GM19324 (cell line): ENCODE data around the gene TMEM198.

ENCODE experiments used
- ATAC-seq: cut with Tn5 transposase; IDR thresholded peaks from one replicate; pipeline ENCODE4 v1.9.1; 2021; ENCODE audit warnings: mild to moderate bottlenecking, moderate library complexity; ENCODE audit not compliant: unreplicated experiment, low FRiP score

Gene TMEM198

GRCh38 chr2:219543596-219544358, at the start of gene TMEM198, which contains the start of gene CHPF:
TSS of gene TMEM198 (plus strand) at chr2:219544028. CDS start at chr2:219544728, 700 bp downstream.
TSS of gene CHPF (minus strand) at chr2:219543809. CDS start at chr2:219543538, 271 bp downstream.
- ATAC-seq, result peak; percentile 80

DNA sequence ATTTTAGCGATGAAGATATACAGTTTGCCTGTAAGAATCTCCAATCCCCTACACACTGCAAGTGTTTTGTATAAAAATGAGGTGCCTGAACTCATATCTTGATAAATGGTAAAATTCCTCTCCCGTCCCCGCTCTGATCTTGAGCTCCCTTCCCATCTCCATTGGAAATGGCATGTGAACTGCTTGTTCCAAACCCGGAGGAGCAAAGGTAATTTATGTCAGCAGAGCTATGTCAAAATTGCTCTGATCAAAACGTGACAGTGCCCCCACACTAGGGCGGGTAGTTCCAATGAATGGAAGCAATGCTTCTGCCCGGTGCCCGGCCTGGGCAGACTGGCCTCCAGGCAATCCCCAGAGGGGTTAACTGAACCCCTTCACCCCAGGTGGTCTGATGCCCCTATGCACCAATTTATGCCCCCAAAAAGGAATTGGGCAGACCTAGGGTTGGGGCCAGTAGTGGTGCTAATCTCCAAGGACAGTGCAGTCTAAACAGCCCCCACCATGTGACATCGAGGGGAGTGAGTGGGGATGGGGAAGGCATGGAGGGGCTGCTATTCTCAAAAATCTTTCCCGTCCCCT, 48.8 kb upstream of the TMEM198 start:
- no peak for ATAC-seq

DNA sequence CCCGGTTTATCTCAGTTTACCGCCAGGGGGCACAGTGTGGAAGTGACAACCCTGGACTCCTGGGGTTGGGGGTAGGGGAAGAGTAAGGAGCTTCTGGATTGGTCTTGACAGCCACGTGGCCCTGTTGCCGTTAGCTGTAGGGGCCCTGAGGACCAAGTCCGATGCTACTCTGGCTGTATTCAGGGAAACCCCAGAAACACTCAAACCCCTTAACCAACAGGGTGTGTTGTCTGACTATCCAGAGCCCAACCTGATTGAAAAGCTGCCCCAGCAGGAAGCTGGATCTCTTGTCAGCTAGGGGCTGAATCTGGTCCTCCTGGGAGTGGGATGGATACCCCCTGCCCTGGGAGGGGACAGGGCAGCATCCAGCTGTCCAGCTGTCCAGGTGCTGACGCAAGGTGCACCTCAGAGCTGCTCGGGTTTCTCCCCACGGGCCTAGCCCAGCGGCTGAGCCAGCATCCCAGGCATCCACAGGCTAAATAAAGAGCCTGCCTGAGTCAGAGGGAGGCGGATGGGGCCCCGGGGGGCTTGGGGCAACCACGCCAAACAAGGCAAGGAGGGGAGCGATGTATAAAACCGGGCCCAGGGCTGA, 48.2 kb upstream of the TMEM198 start:
- ATAC-seq, result no peak

GRCh38 chr2:219496247-219496824, 47.5 kb upstream of the TMEM198 start:
- ATAC-seq, result no peak

DNA sequence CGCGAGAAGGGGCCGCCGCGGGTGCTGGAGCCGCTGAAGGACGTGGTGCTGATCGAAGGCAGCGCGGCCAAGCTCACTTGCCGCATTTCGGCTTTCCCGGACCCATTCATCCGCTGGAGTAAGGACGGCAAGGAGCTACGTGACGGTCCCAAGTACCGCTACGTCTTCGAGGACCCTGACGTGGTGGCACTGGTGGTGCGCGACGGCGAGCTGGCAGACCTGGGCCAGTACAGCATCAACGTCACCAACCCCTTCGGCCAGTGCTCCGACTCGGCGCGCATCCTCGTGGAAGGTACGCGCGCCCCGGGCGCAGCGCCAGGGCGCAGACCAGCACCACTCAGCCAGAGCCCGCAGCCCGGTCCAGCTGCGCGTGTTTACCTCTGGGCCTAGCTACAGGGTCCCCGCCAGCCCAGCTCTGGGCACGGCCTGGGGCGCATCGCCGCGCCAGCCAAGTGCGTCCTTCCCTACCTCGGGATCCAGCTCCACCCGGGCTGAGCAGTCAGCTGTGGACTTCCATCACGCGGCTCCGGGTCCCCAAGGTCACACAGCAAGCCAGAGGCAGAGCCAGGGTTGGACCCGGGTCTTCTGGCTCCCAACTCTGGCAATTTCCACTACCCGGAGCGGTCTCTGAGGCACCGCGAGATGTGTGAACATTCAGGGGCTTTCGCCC, 46.9 kb upstream of the TMEM198 start:
- no peak for ATAC-seq

- ATAC-seq, result no peak
Measured at GRCh38 chr2:219497495-219498279, 46.1 kb upstream of the TMEM198 start.

DNA sequence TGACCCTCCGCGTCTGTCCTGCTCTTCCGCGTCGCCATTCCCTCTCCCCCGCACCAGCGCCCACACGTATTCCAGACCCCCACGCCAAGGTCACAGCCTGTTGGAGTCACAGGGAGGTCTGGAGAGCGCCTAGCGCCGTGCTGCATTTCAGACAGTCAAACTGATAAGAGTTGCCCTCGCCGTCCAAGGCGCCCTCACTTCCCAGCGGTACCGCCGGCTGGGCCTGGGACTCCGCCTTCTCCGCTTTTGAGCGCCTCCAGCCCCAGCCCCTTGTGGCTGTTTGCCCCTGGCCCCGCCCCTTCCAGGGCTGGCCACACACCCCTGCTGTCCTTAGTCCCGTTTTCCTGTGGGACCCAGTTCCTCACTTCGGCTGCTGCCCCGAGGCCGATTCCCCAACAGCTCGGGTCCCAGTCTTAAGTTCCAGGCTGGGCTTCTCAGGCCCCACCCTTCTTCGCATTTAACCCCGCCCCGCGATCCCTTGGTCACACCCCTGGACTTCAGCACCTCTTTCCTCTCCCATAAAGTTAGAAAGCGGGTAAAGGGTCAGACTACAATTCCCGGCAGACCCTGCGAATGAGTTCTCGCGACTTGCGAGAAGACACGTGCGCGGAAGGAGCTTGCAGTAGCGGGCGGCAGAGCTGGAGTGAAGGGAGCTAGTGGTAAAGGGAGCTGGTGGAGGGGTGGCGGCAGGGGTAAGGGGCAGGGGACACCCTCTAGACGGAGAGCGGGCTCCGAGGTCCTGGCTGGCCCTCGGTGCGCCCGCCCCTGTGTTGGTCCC, 45.4 kb upstream of the TMEM198 start, which contains the start of gene GMPPA:
GMPPA (plus strand) TSS at position 612 of the 778 bp plus-strand sequence. CDS start 1,085 bp downstream, outside the sequence.
- ATAC-seq, result peak; percentile 94

DNA sequence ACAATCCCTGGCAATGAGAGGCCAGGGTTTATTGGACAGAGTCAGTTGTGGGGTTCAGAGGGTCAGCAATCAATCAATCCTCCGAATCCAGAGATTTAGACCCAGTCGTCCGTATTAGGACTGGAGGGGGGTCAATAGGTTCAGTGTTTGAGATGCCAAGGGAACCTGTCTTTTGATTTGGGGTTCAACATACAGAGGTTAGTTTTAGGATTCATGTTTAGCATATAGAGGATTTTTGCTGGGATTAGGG, 44.8 kb upstream of the TMEM198 start:
- ATAC-seq, result no peak

- no peak for ATAC-seq
Measured at GRCh38 chr2:219499555-219499954, 44.3 kb upstream of the TMEM198 start.

- ATAC-seq, result no peak
Measured at GRCh38 chr2:219500135-219500534, 43.7 kb upstream of the TMEM198 start.

DNA sequence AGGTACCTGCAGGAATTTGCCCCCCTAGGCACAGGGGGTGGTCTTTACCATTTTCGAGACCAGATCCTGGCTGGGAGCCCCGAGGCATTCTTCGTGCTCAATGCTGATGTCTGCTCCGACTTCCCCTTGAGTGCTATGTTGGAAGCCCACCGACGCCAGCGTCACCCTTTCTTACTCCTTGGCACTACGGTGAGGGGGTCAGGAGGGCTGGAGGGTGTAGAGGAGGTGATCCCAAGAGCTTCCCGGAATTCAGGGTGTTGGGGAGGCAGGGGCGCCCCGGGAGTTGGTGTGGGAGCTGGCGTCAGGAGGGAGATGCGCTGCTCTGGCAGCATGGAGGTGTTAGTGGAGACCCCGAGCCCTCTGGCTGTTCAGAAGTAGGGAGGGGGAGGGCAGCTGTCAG, 42.0 kb upstream of the TMEM198 start:
- ATAC-seq, result no peak

DNA sequence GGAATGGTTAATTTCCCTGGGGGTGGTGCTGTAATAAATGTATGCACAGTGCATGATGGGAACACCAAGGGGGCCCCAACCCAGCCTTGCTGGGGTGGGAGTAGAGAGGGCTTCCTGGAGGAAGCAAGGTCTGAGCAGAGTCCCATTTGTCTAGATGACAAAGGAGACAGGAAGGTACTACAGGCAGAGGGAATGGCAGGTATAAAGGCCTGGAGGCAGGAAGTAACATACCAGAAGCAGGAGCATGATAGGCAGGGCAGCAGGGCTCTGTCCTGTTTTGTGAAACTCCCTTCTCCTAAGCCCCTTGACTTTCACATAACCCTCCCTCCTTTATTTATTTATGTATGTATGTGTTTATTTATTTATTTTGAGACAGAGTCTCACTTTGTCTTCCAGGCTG, 41.2 kb upstream of the TMEM198 start:
- ATAC-seq, result no peak

GRCh38 chr2:219505585-219505984, 38.2 kb upstream of the TMEM198 start:
- no peak for ATAC-seq

DNA sequence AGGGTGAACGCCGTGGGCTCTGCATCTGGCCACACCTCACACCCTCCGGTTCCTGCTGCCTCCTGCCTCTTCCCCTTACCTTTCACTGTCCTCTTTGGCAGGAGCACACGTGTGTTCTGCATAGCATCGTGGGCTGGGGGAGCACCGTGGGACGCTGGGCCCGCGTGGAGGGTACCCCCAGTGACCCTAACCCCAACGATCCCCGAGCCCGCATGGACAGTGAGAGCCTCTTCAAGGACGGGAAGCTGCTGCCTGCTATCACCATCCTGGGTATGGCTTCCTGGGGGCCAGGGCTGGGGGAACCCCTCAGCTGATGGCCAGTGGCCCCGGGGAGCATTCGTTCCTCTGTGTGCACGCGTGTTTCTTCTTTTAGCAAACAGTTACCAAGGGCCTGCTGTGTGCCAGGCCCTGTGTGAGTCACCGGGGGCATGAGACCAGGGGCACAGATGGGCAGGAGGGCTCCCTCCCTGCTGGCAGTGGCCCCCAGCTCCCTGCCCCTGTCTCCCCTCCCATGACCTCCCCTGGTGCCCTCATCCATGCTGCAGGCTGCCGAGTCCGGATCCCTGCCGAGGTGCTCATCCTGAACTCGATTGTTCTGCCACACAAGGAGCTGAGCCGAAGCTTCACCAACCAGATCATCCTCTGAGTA, 37.6 kb upstream of the TMEM198 start:
- ATAC-seq, result no peak

- ATAC-seq, result no peak
Measured at GRCh38 chr2:219506802-219507526, 36.9 kb upstream of the TMEM198 start.

GRCh38 chr2:219507581-219508443, 36.0 kb upstream of the TMEM198 start:
- ATAC-seq, result no peak

DNA sequence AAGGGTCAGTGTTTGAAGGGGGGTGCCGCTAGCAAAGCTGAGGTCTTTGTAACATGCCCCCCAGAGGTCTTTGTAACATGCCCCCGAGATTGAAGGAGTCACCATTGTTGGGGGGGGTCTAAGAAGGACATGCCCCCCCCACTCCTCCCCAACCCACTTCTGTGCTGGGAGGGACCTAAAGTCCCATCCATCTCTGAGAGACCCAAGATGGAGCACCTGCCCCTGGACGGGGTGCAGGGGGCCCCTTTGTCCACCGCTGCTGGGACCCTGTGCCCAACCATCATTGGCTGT, 35.4 kb upstream of the TMEM198 start:
- no peak for ATAC-seq
